Measurements from ENCODE around the gene CROCC. TPM values are rescaled to one million over a fixed set of nuclear protein-coding genes. Genes with fewer than 3 reads are reported as not detected.
"Not testable (repeated sequence)": the region's sequence is repeated elsewhere in the genome, so short reads cannot be mapped to it uniquely, and the experiment has no call there.

Gene CROCC
- total RNA-seq, 3 donors from 2014 or later: 20.0 to 24.7 (median 20.3) TPM

- not testable (repeated sequence) for H3K4me3 Mint-ChIP-seq; H3K27me3 Mint-ChIP-seq (ENCODE audit: low read depth); H3K4me1 Mint-ChIP-seq (ENCODE audit: low read depth); H3K9me3 Mint-ChIP-seq; DNase-seq; H3K36me3 Mint-ChIP-seq (ENCODE audit: insufficient read depth); ATAC-seq
Measured at GRCh38 chr1:16933945-16934344, 12.2 kb downstream of the CROCC start.

- not testable (repeated sequence) for ATAC-seq; DNase-seq; H3K36me3 Mint-ChIP-seq (ENCODE audit: insufficient read depth); H3K27me3 Mint-ChIP-seq (ENCODE audit: low read depth); H3K9me3 Mint-ChIP-seq; H3K4me3 Mint-ChIP-seq; H3K4me1 Mint-ChIP-seq (ENCODE audit: low read depth)
Measured at GRCh38 chr1:16936580-16936979, 14.8 kb downstream of the CROCC start.

- Mint-ChIP-seq H3K4me3 (no peak overlapping the region), H3K27me3 (ENCODE audit: low read depth) (no peaks in the 10 kb centered on the region), H3K36me3 (ENCODE audit: insufficient read depth) (peaks cover 10% of the 10 kb centered on the region), H3K9me3 (no peaks in the 10 kb centered on the region), H3K4me1 (ENCODE audit: low read depth) (no peaks in the 10 kb centered on the region)
- no peak for DNase-seq
- no peak for ATAC-seq
Measured at GRCh38 chr1:16938351-16939321, 16.9 kb downstream of the CROCC start.

GRCh38 chr1:16939386-16940180, 17.9 kb downstream of the CROCC start:
- not testable (repeated sequence) for ATAC-seq; H3K4me3 Mint-ChIP-seq; H3K27me3 Mint-ChIP-seq (ENCODE audit: low read depth)

GRCh38 chr1:16944038-16944437, 22.3 kb downstream of the CROCC start:
- Mint-ChIP-seq H3K4me3 (no peak overlapping the region), H3K9me3 (no peaks in the 10 kb centered on the region), H3K27me3 (ENCODE audit: low read depth) (no peaks in the 10 kb centered on the region), H3K36me3 (ENCODE audit: insufficient read depth) (peaks cover 16% of the 10 kb centered on the region), H3K4me1 (ENCODE audit: low read depth) (no peaks in the 10 kb centered on the region)
- no peak for DNase-seq
- ATAC-seq: no peak

More at GRCh38 chr1:16939386-16940180, 17.9 kb downstream of the CROCC start:
- DNase-seq; H3K9me3 Mint-ChIP-seq; H3K4me1 Mint-ChIP-seq (ENCODE audit: low read depth): not testable (repeated sequence)
- peaks cover 10% of the 10 kb centered on the region for H3K36me3 Mint-ChIP-seq (ENCODE audit: insufficient read depth)

- H3K4me1 Mint-ChIP-seq (ENCODE audit: low read depth); H3K9me3 Mint-ChIP-seq; H3K27me3 Mint-ChIP-seq (ENCODE audit: low read depth); H3K4me3 Mint-ChIP-seq; DNase-seq: not testable (repeated sequence)
- ATAC-seq: peak in 1 of 2 donors; percentile 25
- peaks cover 16% of the 10 kb centered on the region for H3K36me3 Mint-ChIP-seq (ENCODE audit: insufficient read depth)
Measured at GRCh38 chr1:16945512-16945911, 23.8 kb downstream of the CROCC start.

- DNase-seq; H3K4me1 Mint-ChIP-seq (ENCODE audit: low read depth); H3K9me3 Mint-ChIP-seq; H3K4me3 Mint-ChIP-seq; H3K27me3 Mint-ChIP-seq (ENCODE audit: low read depth); ATAC-seq: not testable (repeated sequence)
- H3K36me3 Mint-ChIP-seq (ENCODE audit: insufficient read depth): peaks cover 12% of the 10 kb centered on the region
Measured at GRCh38 chr1:16946185-16946584, 24.5 kb downstream of the CROCC start.

- ATAC-seq (no peak), DNase-seq (no peak)
- H3K9me3 Mint-ChIP-seq: no peaks in the 10 kb centered on the region
- no peaks in the 10 kb centered on the region for H3K4me1 Mint-ChIP-seq (ENCODE audit: low read depth)
- peaks cover 12% of the 10 kb centered on the region for H3K36me3 Mint-ChIP-seq (ENCODE audit: insufficient read depth)
- no peak overlapping the region for H3K4me3 Mint-ChIP-seq
- no peaks in the 10 kb centered on the region for H3K27me3 Mint-ChIP-seq (ENCODE audit: low read depth)
Measured at GRCh38 chr1:16946646-16947045, 24.9 kb downstream of the CROCC start.

- H3K27me3 Mint-ChIP-seq (ENCODE audit: low read depth); H3K36me3 Mint-ChIP-seq (ENCODE audit: insufficient read depth); H3K4me3 Mint-ChIP-seq; H3K4me1 Mint-ChIP-seq (ENCODE audit: low read depth); DNase-seq; ATAC-seq; H3K9me3 Mint-ChIP-seq: not testable (repeated sequence)
Measured at GRCh38 chr1:16948282-16948891, 26.7 kb downstream of the CROCC start.

GRCh38 chr1:16949026-16949425, 27.3 kb downstream of the CROCC start:
- H3K4me3 Mint-ChIP-seq; H3K4me1 Mint-ChIP-seq (ENCODE audit: low read depth); DNase-seq; H3K27me3 Mint-ChIP-seq (ENCODE audit: low read depth); H3K36me3 Mint-ChIP-seq (ENCODE audit: insufficient read depth); ATAC-seq; H3K9me3 Mint-ChIP-seq: not testable (repeated sequence)

GRCh38 chr1:16952376-16952775, 30.6 kb downstream of the CROCC start:
- not testable (repeated sequence) for H3K4me3 Mint-ChIP-seq; H3K36me3 Mint-ChIP-seq (ENCODE audit: insufficient read depth); H3K27me3 Mint-ChIP-seq (ENCODE audit: low read depth); DNase-seq; H3K4me1 Mint-ChIP-seq (ENCODE audit: low read depth); ATAC-seq; H3K9me3 Mint-ChIP-seq

GRCh38 chr1:16954579-16954978, 32.8 kb downstream of the CROCC start:
- no peaks in the 10 kb centered on the region for H3K4me1 Mint-ChIP-seq (ENCODE audit: low read depth)
- ATAC-seq (no peak), DNase-seq (no peak)
- no peaks in the 10 kb centered on the region for H3K36me3 Mint-ChIP-seq (ENCODE audit: insufficient read depth)
- H3K27me3 Mint-ChIP-seq (ENCODE audit: low read depth): no peaks in the 10 kb centered on the region
- H3K4me3 Mint-ChIP-seq: no peak overlapping the region
- H3K9me3 Mint-ChIP-seq: no peaks in the 10 kb centered on the region

GRCh38 chr1:16955186-16955585, 33.5 kb downstream of the CROCC start:
- H3K4me1 Mint-ChIP-seq (ENCODE audit: low read depth): peaks cover 1% of the 10 kb centered on the region
- ATAC-seq: no peak
- no peaks in the 10 kb centered on the region for H3K9me3 Mint-ChIP-seq
- H3K36me3 Mint-ChIP-seq (ENCODE audit: insufficient read depth): no peaks in the 10 kb centered on the region
- no peak overlapping the region for H3K4me3 Mint-ChIP-seq
- no peak for DNase-seq
- H3K27me3 Mint-ChIP-seq (ENCODE audit: low read depth): no peaks in the 10 kb centered on the region

- DNase-seq (no peak), ATAC-seq (no peak)
- Mint-ChIP-seq H3K36me3 (ENCODE audit: insufficient read depth) (no peaks in the 10 kb centered on the region), H3K4me1 (ENCODE audit: low read depth) (peaks cover 13% of the 10 kb centered on the region), H3K9me3 (no peaks in the 10 kb centered on the region), H3K27me3 (ENCODE audit: low read depth) (no peaks in the 10 kb centered on the region), H3K4me3 (no peak overlapping the region)
Measured at GRCh38 chr1:16956775-16957174, 35.0 kb downstream of the CROCC start.
